H9 (cell line): ENCODE results near the gene RARG. TPM values are rescaled to one million over a fixed set of nuclear protein-coding genes. Genes with fewer than 3 reads are reported as not detected.

Source experiments
- DNase-seq: peaks from one replicate; pipeline ENCODE4 v3.0.0-alpha.2; 2017
- H2AFZ ChIP-seq: one replicate; pipeline ENCODE4 v1.6.1; 2013; ENCODE audit warnings: mild to moderate bottlenecking, low read length, control low read depth, moderate library complexity
- H2AK5ac ChIP-seq: 2 replicates; pipeline ENCODE4 v1.6.1; 2013; ENCODE audit warnings: low read length, control low read depth, mixed read lengths; ENCODE audit not compliant: insufficient read length
- H2BK120ac ChIP-seq: one replicate; pipeline ENCODE4 v1.6.1; 2013; ENCODE audit warnings: low read depth, mild to moderate bottlenecking, low read length, control low read depth, inconsistent platforms; ENCODE audit not compliant: poor library complexity, severe bottlenecking
- H2BK12ac ChIP-seq: 2 replicates; pipeline ENCODE4 v1.6.1; 2013; ENCODE audit warnings: low read length, control low read depth, mixed read lengths, low read depth; ENCODE audit not compliant: insufficient read length
- H2BK15ac ChIP-seq: 2 replicates; pipeline ENCODE4 v1.6.1; 2013; ENCODE audit warnings: low read depth, low read length, control low read depth
- H2BK20ac ChIP-seq: one replicate; pipeline ENCODE4 v1.6.1; 2013; ENCODE audit warnings: low read depth, mild to moderate bottlenecking, low read length, control low read depth, inconsistent platforms; ENCODE audit not compliant: poor library complexity, severe bottlenecking
- H2BK5ac ChIP-seq: 2 replicates; pipeline ENCODE4 v1.6.1; 2013; ENCODE audit warnings: low read length, control low read depth, mixed read lengths; ENCODE audit not compliant: insufficient read length
- H3K14ac ChIP-seq: 2 replicates; pipeline ENCODE4 v1.6.1; 2013; ENCODE audit warnings: low read length, control low read depth; ENCODE audit not compliant: insufficient read depth
- H3K18ac ChIP-seq: 2 replicates; pipeline ENCODE4 v1.6.1; 2013; ENCODE audit warnings: low read depth, mild to moderate bottlenecking, mixed read lengths, low read length, control low read depth; ENCODE audit not compliant: insufficient read length
- H3K23ac ChIP-seq: 2 replicates; pipeline ENCODE4 v1.6.1; 2013; ENCODE audit warnings: low read length, control low read depth, mixed read lengths, low read depth; ENCODE audit not compliant: insufficient read length
- H3K23me2 ChIP-seq: 2 replicates; pipeline ENCODE4 v1.6.1; 2013; ENCODE audit warnings: low read depth, mild to moderate bottlenecking, mixed read lengths, low read length, control low read depth; ENCODE audit not compliant: insufficient read length, poor library complexity, severe bottlenecking
- H3K27ac ChIP-seq: 2 replicates; pipeline ENCODE4 v1.5.1; 2013; ENCODE audit warnings: low read length, control low read depth, mixed read lengths, low read depth; ENCODE audit not compliant: insufficient read length
- H3K27me3 ChIP-seq: 2 replicates; pipeline ENCODE4 v1.6.1; 2013; ENCODE audit warnings: low read length, control low read depth, inconsistent platforms; ENCODE audit not compliant: insufficient read depth
- H3K4ac ChIP-seq: 2 replicates; pipeline ENCODE4 v1.6.1; 2013; ENCODE audit warnings: low read depth, mild to moderate bottlenecking, control low read depth, inconsistent platforms, low read length, moderate library complexity
- H3K4me1 ChIP-seq: 2 replicates; pipeline ENCODE4 v1.6.1; 2013; ENCODE audit warnings: low read length, control low read depth, inconsistent platforms; ENCODE audit not compliant: insufficient read depth
- H3K4me2 ChIP-seq: 2 replicates; pipeline ENCODE4 v1.6.1; 2013; ENCODE audit warnings: low read length, control low read depth, mixed read lengths; ENCODE audit not compliant: insufficient read length, insufficient read depth
- H3K56ac ChIP-seq: 2 replicates; pipeline ENCODE4 v1.6.1; 2013; ENCODE audit warnings: low read depth, mild to moderate bottlenecking, mixed read lengths, low read length, control low read depth; ENCODE audit not compliant: insufficient read length
- H3K79me1 ChIP-seq: 2 replicates; pipeline ENCODE4 v1.6.1; 2013; ENCODE audit warnings: low read depth, mild to moderate bottlenecking, moderate library complexity, low read length, control low read depth, inconsistent platforms; ENCODE audit not compliant: insufficient read depth, poor library complexity, severe bottlenecking
- H3K79me2 ChIP-seq: 2 replicates; pipeline ENCODE4 v1.6.1; 2013; ENCODE audit warnings: low read length, control low read depth, inconsistent platforms; ENCODE audit not compliant: insufficient read depth
- H3K9ac ChIP-seq: 2 replicates; pipeline ENCODE4 v1.6.1; 2013; ENCODE audit warnings: low read length, control low read depth, mixed read lengths; ENCODE audit not compliant: insufficient read length; ENCODE audit errors: extremely low read depth
- H3K9me3 ChIP-seq: one replicate; pipeline ENCODE4 v1.6.1; 2013; ENCODE audit warnings: low read depth, low read length, inconsistent platforms; ENCODE audit not compliant: control insufficient read depth
- H3T11ph ChIP-seq: one replicate; pipeline ENCODE4 v1.6.1; 2013; ENCODE audit warnings: mild to moderate bottlenecking, low read length, control low read depth, inconsistent platforms
- H4K20me1 ChIP-seq: one replicate; pipeline ENCODE4 v1.6.1; 2013; ENCODE audit not compliant: control insufficient read depth, insufficient read length, insufficient read depth
- H4K5ac ChIP-seq: 2 replicates; pipeline ENCODE4 v1.6.1; 2013; ENCODE audit warnings: low read depth, mild to moderate bottlenecking, mixed read lengths, low read length, control low read depth; ENCODE audit not compliant: insufficient read length
- H4K8ac ChIP-seq: replicated peaks from 2 replicates; pipeline ENCODE4 v1.6.1; 2013; ENCODE audit warnings: low read length, control low read depth, mixed read lengths, low read depth; ENCODE audit not compliant: insufficient read length
- H4K91ac ChIP-seq: 2 replicates; pipeline ENCODE4 v1.6.1; 2013; ENCODE audit warnings: low read depth, mild to moderate bottlenecking, moderate library complexity, mixed read lengths, low read length, control low read depth; ENCODE audit not compliant: insufficient read length
- H3K27ac Mint-ChIP-seq, 3 experiments: 2 replicates in 2 of 3; 3 replicates in 1 of 3; pipeline ENCODE4 v1.8.0; 2020 to 2021; ENCODE audit warnings: mixed read lengths in 3 of 3, mild to moderate bottlenecking in 1 of 3, moderate library complexity in 1 of 3
- H3K27me3 Mint-ChIP-seq: 2 replicates; pipeline ENCODE4 v1.8.0; 2021; ENCODE audit warnings: low read depth, mild to moderate bottlenecking, moderate library complexity, mixed read lengths
- H3K36me3 Mint-ChIP-seq, 3 experiments: 2 replicates in 2 of 3; 3 replicates in 1 of 3; pipeline ENCODE4 v1.8.0; 2020 to 2021; ENCODE audit warnings: low read depth in 3 of 3, mixed read lengths in 3 of 3; ENCODE audit not compliant: insufficient read depth in 1 of 3
- H3K4me1 Mint-ChIP-seq, 2 experiments: 2 replicates each; pipeline ENCODE4 v1.8.0; 2020; ENCODE audit warnings: mixed read lengths in 2 of 2
- H3K4me3 Mint-ChIP-seq, 2 experiments: 2 replicates in 1 of 2; 3 replicates in 1 of 2; pipeline ENCODE4 v1.8.0; 2020 to 2021; ENCODE audit warnings: mild to moderate bottlenecking in 2 of 2, mixed read lengths in 2 of 2, moderate library complexity in 1 of 2
- H3K9me3 Mint-ChIP-seq, 2 experiments: 2 replicates in 1 of 2; 3 replicates in 1 of 2; pipeline ENCODE4 v1.8.0; 2020; ENCODE audit warnings: mild to moderate bottlenecking in 2 of 2, mixed read lengths in 2 of 2, moderate library complexity in 1 of 2
- WGBS: extraction: QIAGEN DNeasy Blood & Tissue Kit; methylation state at CpG from one replicate; pipeline ENCODE4 v1.1.7; 2013; ENCODE audit warnings: missing lambda C conversion rate, low lambda C conversion rate, mixed read lengths; ENCODE audit not compliant: insufficient read length; ENCODE audit errors: extremely low coverage; 5-methylcytosine and 5-hydroxymethylcytosine counted together
- total RNA-seq: library from RNA; stranded (reverse); gene quantifications from 2 replicates; pipeline ENCODE4 v1.2.1, GENCODE V29; 2021
- TF ChIP-seq, protein P1 (sequence below): fragments of 200-600 bp; sonication (generic); conservative IDR thresholded peaks from 3 replicates; pipeline ENCODE4 v1.8.0; 2021; ENCODE audit warnings: antibody characterized with exemption, mild to moderate bottlenecking

RARG gene
- total RNA-seq, 1 experiment from 2014 or later, result 43.7 TPM

GRCh38 chr12:53180220-53180930 is 51.6 kb downstream of the RARG start, which contains the start of the genes CSAD and ZNF740:
TSS of gene CSAD (minus strand) at chr12:53180925. CDS start at chr12:53173470, 7,455 bp downstream.
TSS of gene ZNF740 (plus strand) at chr12:53180722. CDS start at chr12:53181984, 1,262 bp downstream.
- 0 out of 2 replicates have a peak, but pooled peaks cover 3% of the 10 kb centered on the region for H3K4me1 ChIP-seq
- H2BK12ac ChIP-seq, result no peak within 1 kb of the TSS
- no peaks in the 10 kb centered on the region for H3K9me3 ChIP-seq
- Mint-ChIP-seq H3K4me1 (peaks cover 20 to 23% of the 10 kb centered on the region in 2 experiments), H3K9me3 (no peaks in the 10 kb centered on the region; a peak in 1 of 5 replicates), H3K4me3 (peak within 1 kb of the TSS; percentile 87 to 91), H3K27me3 (peaks cover 56% of the 10 kb centered on the region), H3K27ac (peak within 1 kb of the TSS; percentile 87 to 95 (median 93)), H3K36me3 (peaks cover 22 to 35% (median 32%) of the 10 kb centered on the region in 3 experiments; a peak in 6 of 7 replicates)
- H3K27ac ChIP-seq, result no peak within 1 kb of the TSS
- H4K8ac ChIP-seq, result no peak within 1 kb of the TSS
- H2AFZ ChIP-seq, result peak within 1 kb of the TSS; percentile 68
- TF ChIP-seq, protein P1, sequence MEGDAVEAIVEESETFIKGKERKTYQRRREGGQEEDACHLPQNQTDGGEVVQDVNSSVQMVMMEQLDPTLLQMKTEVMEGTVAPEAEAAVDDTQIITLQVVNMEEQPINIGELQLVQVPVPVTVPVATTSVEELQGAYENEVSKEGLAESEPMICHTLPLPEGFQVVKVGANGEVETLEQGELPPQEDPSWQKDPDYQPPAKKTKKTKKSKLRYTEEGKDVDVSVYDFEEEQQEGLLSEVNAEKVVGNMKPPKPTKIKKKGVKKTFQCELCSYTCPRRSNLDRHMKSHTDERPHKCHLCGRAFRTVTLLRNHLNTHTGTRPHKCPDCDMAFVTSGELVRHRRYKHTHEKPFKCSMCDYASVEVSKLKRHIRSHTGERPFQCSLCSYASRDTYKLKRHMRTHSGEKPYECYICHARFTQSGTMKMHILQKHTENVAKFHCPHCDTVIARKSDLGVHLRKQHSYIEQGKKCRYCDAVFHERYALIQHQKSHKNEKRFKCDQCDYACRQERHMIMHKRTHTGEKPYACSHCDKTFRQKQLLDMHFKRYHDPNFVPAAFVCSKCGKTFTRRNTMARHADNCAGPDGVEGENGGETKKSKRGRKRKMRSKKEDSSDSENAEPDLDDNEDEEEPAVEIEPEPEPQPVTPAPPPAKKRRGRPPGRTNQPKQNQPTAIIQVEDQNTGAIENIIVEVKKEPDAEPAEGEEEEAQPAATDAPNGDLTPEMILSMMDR, result no peak
- H4K91ac ChIP-seq, result no peak within 1 kb of the TSS
- H3K14ac ChIP-seq, result peak within 1 kb of the TSS; percentile 74
- H3K56ac ChIP-seq, result no peak within 1 kb of the TSS
- DNase-seq, result peak; percentile 99
- peaks cover 2% of the 10 kb centered on the region for H4K20me1 ChIP-seq
- no peak within 1 kb of the TSS for H3K4ac ChIP-seq
- peak within 1 kb of the TSS; percentile 59 for H3K18ac ChIP-seq
- no peak within 1 kb of the TSS for H2BK15ac ChIP-seq
- no peak within 1 kb of the TSS for H3T11ph ChIP-seq
- no peaks in the 10 kb centered on the region for H3K79me2 ChIP-seq
- H3K23ac ChIP-seq, result no peak within 1 kb of the TSS
- no peak within 1 kb of the TSS for H4K5ac ChIP-seq
- no peak within 1 kb of the TSS for H2BK120ac ChIP-seq
- H2BK5ac ChIP-seq, result no peak within 1 kb of the TSS
- H3K23me2 ChIP-seq, result peaks cover 13% of the 10 kb centered on the region
- H3K9ac ChIP-seq, result peak within 1 kb of the TSS; percentile 65
- H3K79me1 ChIP-seq, result no peaks in the 10 kb centered on the region
- peak within 1 kb of the TSS; percentile 95 for H3K4me2 ChIP-seq
- H2AK5ac ChIP-seq, result no peak within 1 kb of the TSS
- peaks cover 5% of the 10 kb centered on the region; the same call in 1 of the 2 replicates for H3K27me3 ChIP-seq
- WGBS, result no CpG with 5 or more reads among the region's 70 CpGs
- no peak within 1 kb of the TSS for H2BK20ac ChIP-seq
